OCI-LY1 (cell line): ENCODE measurements around the gene TMEM132C.

ENCODE experiments used
- EZH2 ChIP-seq: fragments of 200-600 bp; sonication (generic), shearing (Covaris generic); IDR thresholded peaks from 2 replicates; pipeline ENCODE4 v1.8.0; 2017; ENCODE audit warnings: borderline replicate concordance, mixed run types, mild to moderate bottlenecking, antibody characterized with exemption, low read length, moderate library complexity, mixed read lengths
- TF ChIP-seq, protein P1 (sequence below): fragments of 200-600 bp; sonication (generic), shearing (Covaris generic); IDR thresholded peaks from 2 replicates; pipeline ENCODE4 v1.5.1; 2017; ENCODE audit warnings: mild to moderate bottlenecking, antibody characterized with exemption, low read length, moderate library complexity, mixed read lengths

GRCh38 chr12:128649902-128650301 is 382.9 kb downstream of the TMEM132C start:
- TF ChIP-seq, protein P1, sequence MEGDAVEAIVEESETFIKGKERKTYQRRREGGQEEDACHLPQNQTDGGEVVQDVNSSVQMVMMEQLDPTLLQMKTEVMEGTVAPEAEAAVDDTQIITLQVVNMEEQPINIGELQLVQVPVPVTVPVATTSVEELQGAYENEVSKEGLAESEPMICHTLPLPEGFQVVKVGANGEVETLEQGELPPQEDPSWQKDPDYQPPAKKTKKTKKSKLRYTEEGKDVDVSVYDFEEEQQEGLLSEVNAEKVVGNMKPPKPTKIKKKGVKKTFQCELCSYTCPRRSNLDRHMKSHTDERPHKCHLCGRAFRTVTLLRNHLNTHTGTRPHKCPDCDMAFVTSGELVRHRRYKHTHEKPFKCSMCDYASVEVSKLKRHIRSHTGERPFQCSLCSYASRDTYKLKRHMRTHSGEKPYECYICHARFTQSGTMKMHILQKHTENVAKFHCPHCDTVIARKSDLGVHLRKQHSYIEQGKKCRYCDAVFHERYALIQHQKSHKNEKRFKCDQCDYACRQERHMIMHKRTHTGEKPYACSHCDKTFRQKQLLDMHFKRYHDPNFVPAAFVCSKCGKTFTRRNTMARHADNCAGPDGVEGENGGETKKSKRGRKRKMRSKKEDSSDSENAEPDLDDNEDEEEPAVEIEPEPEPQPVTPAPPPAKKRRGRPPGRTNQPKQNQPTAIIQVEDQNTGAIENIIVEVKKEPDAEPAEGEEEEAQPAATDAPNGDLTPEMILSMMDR, result no peak
- no peak for TF ChIP-seq EZH2
